Activated CD8-positive, alpha-beta memory T cell treated with anti-CD3 and anti-CD28 coated beads for 36 hours (primary cell): ENCODE results near the gene RXRA. TPM values are rescaled to one million over a fixed set of nuclear protein-coding genes. Genes with fewer than 3 reads are reported as not detected.

Experiments
- CTCF ChIA-PET: fragments of 350-600 bp; sonication (Branson Sonifier 250); formaldehyde crosslinking; loops from one replicate; lab custom pipeline; 2021; ENCODE audit warnings: antibody characterized with exemption; lab: Charles Lee
- POLR2A ChIA-PET: fragments of 350-600 bp; sonication (Branson Sonifier 250); formaldehyde crosslinking; loops from one replicate; lab custom pipeline; 2021; ENCODE audit warnings: antibody characterized with exemption; lab: Charles Lee
- total RNA-seq, 2 experiments: library from RNA; stranded (reverse); gene quantifications; one replicate each; pipeline ENCODE4 v1.2.3, GENCODE V29; 2021

The RXRA gene
- total RNA-seq, 2 experiments from 2014 or later, result 6.4 to 6.7 TPM

DNA sequence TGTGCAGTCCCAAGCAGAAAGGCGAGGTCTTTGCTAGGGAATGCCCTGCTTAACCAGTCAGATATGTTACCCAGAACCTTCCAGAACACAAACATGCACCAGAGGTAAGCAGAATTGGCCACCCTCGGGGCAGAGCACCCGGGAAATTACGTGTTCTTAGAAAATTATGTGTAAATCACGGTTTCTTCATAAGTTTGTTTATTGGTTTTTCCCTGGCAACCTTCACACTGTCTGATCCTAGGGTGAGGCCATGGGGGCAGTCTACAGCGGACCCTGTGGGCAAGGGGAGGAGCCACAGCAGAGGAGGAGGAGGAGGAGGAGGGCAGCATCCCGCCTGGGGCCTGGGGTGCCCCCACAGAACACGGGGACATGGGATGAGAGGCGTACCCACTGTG lies 31.4 kb downstream of the RXRA start:
- ChIA-PET POLR2A (no interaction called here), CTCF (no interaction called here)

DNA sequence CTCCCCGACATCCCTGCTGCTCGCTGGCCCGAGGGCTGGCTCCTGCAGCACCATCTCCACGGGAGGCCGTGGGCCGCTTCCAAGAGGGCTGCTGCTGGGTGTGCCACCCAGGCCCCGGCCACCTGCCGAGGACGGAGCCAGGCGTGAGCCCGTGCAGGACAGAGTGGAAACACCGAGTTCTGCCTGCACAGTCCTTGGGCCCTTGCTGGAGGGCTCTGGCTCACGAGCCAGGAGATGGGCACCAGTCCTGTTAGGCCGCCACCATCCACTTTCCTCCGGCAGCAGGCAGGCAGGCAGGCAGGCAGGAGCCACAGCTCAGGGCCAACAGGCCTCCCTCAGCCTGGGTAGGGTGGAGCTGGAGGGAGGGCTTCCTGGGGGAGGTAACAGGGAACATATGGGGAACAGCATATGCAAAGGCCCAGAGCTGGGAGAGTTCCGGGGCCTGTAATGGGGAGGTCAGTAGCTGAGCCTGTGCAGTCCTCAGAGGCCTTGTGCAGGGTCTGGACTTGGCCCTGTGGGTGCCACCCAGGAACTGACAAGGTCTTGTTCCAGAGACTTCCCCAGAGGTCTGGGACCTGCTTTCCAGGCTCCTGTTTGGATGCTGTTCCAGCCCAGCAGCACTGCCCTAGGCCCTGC lies 31.9 kb downstream of the RXRA start:
- POLR2A ChIA-PET, result no interaction called here
- CTCF ChIA-PET, result no interaction called here

DNA sequence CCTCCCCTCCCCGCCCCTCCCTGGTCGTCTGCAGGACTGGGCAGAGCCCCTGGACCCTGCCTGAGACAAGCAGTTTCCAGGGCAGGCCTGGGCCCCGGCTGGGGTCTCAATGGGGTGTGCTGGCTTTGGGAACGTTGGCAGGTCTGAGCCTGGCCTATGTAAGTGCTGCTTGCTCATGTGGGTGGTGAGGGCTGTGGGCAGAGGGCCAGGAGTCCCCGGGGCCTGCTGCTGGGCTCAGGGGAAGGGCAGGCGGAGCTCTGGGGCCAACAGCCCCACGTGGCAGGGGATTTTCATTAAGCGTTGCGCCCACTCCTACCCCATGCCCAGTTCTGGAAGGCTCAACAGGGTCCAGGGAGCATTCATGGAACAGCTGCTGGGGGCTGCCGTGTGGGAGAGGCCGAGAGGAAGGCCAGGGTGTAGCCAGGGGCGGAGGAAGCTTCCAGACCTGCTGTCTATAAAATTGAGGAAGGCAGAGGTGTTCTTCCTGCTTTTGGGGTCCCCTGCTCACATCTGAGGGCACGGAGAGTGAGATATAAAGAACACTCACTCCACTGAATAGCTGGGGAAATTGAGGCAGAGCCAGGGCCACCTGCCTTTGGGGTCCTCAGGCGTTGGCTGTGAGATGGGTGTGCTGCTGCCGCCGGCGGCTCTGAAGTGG lies 32.5 kb downstream of the RXRA start:
- CTCF ChIA-PET, result no interaction called here
- POLR2A ChIA-PET, result no interaction called here

DNA sequence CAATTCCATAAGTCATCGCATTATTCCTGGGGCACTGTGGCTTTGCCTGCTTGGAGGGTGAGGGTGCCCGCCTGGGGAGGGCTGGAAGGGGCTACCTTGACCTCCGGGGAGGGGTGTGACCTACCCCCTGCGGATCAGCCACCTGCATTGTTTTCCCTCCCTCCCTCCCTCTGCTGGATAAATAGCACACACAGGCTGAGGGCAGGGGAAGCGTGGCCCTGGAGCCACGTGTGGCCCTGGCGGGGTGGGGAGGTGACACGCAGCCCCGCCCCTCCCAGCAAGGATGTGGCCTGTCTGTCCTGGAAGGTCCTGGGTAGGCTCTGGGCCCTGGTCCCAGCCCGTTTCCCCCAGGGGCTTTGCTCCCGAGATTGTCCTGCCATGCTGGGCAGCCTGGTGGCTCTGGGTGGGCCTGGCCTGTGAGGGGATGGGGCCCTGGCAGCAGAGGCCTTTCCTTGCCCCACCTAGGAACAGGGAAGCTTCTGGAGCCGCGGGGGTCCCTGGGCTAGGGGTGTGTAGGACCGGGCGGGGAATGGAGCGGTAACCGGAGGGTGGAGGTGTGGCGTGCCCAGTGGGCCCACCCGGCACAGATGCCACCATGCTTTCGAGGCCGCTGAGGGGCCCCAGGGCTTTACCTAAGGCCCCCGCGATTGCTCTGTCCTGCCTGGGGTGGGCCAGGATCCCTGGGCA lies 33.4 kb downstream of the RXRA start:
- ChIA-PET CTCF (no interaction called here), POLR2A (no interaction called here)

DNA sequence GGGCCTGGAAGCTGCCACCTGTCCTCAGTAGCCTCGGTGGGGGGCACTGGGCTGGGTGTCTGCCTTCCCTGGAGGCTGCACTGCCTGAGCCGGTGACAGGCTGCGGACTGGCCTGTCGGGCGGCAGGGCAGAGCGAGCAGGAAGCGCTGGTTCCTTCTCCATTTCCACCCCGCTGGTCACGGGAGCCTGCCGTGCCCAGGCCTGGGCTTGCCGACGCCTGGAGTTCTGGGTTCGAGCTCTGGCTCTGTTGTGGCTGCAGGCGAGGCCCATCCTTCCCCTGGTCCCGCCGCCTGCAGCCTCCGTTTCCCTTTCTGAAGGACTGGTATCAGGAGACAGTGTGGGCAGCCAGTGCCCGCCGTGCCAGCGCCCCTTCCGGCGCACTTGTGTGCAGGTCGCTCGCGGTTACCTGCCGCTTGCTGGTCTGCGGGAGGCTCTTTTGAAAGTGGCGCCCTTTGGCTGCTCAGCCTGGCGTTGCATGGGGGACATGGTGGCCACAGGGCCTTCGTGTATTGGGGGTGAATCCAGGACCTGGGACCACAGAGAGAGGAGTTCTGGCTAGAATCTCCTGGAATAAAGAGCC lies 34.0 kb downstream of the RXRA start:
- ChIA-PET POLR2A (no interaction called here), CTCF (interaction anchor here (1.3 to 5.1 kb wide), 2 partner anchors 22 to 83 kb away, joined by 3 to 27 read pairs; no protein-coding TSS in a partner anchor)

DNA sequence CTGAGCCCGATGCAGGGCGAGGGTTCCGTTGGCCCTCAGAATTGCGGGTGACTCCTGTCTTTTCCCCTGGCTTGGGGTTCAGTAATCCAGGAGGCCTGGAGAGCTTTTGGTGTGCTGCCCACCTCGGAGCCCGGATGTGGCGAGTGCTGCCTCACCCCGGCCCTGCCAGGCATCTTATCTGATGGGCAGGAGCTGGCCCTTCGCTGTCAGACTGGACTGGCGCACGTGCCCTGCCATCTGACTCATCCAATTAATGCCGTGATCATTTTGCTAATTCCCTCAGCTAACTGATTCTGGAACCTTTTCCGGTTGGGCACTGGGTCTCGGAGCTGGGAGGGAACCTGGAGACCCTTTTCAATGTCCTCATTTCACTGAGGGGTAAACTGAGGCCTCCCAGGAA lies 34.6 kb downstream of the RXRA start:
- CTCF ChIA-PET, result interaction anchor here (1.0 to 5.1 kb wide), 4 partner anchors 14 to 82 kb away, joined by 3 to 27 read pairs (median 3); no protein-coding TSS in a partner anchor
- POLR2A ChIA-PET, result no interaction called here

DNA sequence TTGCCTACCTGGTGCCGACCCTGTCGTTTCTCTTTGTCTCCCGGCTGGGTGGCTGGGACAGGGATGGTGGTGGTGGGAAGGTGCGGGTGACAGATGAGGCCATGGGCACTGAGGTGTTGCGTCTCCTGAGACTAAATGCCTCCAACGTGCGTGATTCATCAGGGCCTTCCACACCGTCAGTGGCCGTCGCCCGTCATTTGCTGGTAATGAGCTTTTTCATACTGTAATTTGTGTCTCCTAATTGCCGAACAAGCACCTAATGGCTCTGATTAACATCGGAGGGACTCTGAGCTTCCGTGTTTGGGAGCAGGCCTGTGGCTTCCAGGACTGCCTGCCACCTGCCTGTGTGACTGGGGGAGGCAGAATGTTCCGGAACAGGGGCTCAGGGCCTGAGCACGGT lies 35.2 kb downstream of the RXRA start:
- CTCF ChIA-PET, result interaction anchor here (1.0 to 5.1 kb wide), 4 partner anchors 15 to 81 kb away, joined by 3 to 27 read pairs (median 3); no protein-coding TSS in a partner anchor
- POLR2A ChIA-PET, result no interaction called here

DNA sequence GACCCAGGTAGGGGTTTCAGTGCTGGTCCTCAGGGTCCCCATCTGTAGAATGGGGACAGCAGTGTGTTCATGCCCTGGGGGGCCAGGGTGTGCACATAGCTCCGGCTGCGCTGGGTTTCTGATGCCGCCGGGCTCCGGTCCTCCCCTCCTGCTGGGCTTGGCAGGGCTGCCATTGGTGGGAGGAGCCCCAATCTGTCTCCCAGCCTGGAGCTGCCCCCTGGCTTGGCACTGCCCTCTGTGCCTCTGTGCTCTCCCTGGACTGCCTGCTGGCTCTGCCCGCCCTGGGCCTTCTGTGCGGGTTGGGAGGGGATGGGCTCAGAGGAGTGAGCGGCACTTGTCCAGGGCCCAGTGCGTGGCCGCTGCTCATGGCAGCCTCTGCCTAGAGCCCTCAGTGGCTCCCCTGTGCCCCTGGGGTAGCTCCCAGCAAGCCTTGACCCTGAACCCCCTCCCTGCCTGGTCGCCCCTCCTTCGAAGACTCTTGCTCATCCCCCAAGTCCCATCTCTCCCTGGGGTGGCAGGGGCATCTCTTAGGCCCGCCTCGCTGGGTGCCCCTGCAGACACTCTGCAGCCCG lies 35.7 kb downstream of the RXRA start:
- CTCF ChIA-PET, result interaction anchor here (1.0 to 5.1 kb wide), 4 partner anchors 15 to 81 kb away, joined by 3 to 27 read pairs (median 3); no protein-coding TSS in a partner anchor
- POLR2A ChIA-PET, result no interaction called here

DNA sequence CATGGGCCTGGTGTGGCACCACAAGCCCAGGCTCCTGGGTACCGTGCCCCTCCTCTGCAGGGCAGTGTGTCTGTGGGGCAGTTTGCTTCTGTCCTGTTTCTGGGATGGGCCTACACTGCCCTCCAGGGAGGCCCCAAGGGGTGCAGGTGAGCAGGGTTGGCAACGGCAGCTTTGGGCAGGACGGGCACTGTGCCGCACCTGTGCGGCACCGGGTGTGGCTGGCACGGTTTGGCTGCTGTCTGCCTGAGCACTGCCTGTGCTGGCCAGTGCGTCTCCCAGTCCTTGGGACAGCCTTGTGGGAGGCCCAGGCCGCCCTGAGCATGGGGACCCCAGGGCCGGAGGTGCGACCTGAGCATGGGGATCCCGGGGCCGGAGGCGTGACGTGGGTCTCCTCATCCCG lies 37.2 kb downstream of the RXRA start:
- ChIA-PET CTCF (interaction anchor here (0.9 to 5.1 kb wide), 2 partner anchors 46 to 79 kb away, joined by 3 to 27 read pairs; no protein-coding TSS in a partner anchor), POLR2A (no interaction called here)

DNA sequence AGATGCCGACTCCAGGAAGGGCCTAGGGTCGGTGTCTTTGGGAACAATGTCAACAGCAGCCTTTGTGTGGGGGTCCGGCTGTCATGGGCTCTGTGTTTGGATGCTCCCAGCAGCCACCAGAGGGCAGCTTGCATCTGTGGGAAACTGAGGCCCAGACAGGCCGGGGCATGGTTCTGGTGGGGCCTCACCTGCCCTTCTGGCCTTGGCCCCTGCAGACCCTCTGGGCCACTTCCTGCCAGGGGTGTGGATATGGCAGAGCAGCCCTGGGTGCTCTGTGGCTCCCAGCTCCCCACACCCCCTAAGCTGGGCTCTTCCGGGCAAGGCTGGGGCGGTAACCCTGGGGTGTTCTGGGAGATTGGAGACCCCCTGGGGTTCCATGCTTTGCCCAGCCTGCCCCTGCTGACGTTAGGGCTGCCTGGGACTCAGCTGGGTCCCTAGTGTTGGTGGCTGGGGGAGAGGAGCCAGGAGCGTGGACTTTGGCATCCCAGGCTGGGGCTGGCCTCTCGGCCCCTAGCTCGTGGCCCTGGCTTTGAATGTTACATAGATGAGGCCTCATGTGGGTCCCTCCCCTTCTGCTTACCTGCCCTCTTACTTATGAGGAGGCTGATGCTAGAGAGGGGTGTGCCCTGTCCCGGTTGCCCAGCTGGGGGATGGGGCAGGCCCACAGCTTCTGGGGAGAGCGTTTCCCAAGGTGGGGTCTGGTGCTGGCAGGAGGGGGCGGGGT lies 38.3 kb downstream of the RXRA start:
- ChIA-PET CTCF (interaction anchor here (0.9 to 5.1 kb wide), 7 partner anchors 14 to 85 kb away, joined by 3 to 27 read pairs (median 3); no protein-coding TSS in a partner anchor), POLR2A (interaction anchor here (1.3 kb wide), 1 partner anchor 78 kb away, joined by 5 read pairs; no protein-coding TSS in a partner anchor)

DNA sequence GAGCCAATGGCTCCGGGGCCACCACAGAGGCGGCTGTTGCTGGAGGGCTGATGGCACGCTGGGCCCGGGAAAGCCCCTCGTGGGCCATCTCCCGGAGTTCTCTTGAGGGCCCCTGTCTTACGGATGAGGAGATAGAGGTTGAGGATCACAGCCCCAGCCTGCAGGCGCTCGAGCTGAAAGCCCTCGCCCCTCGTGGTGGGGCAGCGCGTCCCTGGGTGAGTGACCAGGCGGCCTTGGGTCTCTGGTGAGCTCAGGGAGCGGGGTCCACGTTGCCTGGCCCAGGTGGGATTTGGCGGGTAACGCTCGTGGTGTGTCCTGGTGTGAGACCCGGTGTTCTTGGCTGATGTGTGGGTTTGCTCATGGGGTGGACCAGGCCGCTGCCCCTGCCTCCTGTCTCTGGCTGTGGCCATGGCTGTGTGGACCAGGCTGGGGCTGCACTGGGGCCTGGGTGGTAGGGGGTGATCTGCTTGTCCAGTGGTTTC lies 38.9 kb downstream of the RXRA start:
- POLR2A ChIA-PET, result interaction anchor here (1.3 kb wide), 1 partner anchor 77 kb away, joined by 5 read pairs; no protein-coding TSS in a partner anchor
- CTCF ChIA-PET, result interaction anchor here (1.0 to 5.1 kb wide), 6 partner anchors 14 to 84 kb away, joined by 3 to 27 read pairs (median 3); no protein-coding TSS in a partner anchor

DNA sequence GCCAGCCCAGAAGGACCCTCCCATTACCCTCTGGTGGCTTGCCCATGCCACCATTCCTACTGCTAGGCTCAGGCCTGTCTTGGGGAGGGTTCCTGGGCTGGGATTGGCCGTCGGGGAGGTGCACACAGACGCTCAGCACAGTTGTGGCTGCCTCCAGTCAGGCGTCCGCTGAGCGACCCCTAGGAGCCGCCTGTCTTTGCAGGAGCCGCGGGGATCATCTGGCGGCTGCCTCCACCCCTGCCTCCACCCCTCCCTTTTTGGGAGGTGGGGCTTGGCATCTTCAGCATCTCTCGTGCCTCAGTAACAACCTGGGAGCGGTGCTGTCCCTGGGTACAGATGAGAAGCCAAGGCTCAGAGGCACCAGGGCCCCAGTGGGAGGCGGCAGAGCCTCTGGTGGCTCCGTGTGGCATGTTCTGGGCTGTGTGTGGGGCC lies 39.6 kb downstream of the RXRA start:
- POLR2A ChIA-PET, result no interaction called here
- CTCF ChIA-PET, result interaction anchor here (1.0 to 5.1 kb wide), 2 partner anchors 77 to 78 kb away, joined by 3 to 27 read pairs; no protein-coding TSS in a partner anchor

DNA sequence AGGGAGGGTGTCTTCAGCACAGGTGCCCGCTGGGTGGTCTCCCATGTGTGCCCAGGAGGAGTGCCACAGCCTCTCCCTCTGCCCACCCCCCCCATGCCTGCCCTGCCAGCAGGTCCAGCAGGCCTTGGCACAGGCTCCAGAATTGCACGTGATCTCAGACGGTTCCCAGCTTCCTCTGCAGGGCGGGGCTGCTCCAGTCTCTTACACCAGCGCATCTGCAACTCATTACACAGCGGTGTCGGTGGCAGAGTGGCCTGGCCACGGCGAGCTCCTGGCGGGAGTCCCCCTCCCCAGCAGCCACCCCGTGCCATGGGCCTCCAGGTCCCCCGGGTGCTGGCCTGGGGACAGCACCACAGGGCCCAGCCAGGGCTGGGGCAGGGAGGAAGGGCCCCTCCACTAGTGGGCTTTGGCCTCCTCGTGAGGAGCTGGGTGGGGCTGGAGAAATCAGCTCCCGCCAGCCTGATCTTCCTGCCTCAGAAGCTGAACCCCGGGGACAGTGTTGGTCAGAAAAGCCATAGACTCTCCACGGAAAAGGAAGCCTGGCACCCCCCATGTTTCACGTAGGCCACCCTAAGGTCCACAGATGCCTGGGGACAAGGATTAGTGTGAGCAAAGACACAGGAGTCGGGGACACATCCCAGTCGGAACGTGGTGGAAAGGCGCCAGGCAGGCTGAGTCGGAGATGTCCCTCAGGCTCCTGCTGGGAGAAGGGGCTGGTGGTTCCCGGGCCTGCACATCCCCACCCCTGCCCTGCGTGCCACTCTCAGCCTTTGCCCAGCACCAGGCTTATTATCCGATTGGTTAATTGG lies 40.2 kb downstream of the RXRA start:
- POLR2A ChIA-PET, result no interaction called here
- CTCF ChIA-PET, result interaction anchor here (1.0 kb wide), 1 partner anchor 77 kb away, joined by 3 read pairs; no protein-coding TSS in a partner anchor

DNA sequence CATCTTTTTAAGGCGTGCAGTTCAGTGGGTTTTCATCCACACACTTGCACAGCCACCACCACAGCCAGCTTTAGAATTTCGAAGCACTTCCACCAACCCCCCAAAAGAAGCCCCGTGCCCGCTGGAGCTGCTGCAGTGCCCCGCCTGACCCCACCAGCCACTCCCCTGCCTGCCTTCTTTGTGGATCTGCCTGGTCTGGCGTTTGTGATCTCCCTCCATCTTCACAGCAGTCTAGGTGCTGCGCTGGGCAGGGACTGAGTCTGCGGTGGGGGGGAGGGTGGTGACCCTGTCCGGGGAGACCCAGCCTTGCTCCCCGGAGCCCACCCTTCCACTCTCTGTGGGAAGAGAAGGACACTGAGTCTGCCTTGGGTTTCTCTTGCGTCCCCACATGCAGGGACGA lies 40.8 kb downstream of the RXRA start:
- POLR2A ChIA-PET, result no interaction called here
- CTCF ChIA-PET, result interaction anchor here (1.7 kb wide), 1 partner anchor 76 kb away, joined by 4 read pairs; no protein-coding TSS in a partner anchor

DNA sequence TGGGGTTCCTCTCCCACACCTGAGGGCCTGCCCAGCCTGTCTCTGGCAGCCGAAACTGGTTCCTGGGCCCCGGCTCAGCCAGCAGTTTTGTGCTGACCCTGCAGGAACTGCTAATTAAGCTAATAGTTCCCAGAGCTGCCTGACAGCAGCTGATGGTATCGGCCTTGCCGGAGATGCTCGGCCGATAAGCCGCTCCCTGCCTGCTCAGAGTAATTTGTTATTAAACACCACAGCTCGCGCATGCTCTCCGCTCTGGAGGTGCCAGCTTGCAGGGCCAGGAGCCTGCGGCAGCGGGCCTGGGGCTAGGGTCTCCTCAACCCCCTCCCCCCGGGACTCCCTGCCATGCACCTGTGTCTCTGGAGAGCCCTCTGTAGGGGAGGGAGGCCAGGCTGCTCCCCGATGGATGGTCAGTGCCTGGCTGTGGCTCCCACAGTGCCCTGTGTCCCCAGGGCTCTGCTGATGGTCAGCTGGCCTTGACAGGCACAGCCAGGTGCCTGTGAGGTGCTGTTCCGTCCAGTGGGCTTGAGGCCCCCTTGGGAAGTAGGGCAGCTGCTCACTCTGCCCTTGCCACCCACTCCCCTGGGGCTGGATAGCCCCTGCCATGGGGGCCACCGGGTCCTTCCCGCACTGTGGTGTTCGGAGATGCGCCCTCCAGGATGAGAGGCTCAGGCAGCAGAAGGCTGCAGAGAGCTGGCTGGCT lies 41.7 kb downstream of the RXRA start:
- POLR2A ChIA-PET, result no interaction called here
- CTCF ChIA-PET, result interaction anchor here (1.7 kb wide), 1 partner anchor 75 kb away, joined by 4 read pairs; no protein-coding TSS in a partner anchor

DNA sequence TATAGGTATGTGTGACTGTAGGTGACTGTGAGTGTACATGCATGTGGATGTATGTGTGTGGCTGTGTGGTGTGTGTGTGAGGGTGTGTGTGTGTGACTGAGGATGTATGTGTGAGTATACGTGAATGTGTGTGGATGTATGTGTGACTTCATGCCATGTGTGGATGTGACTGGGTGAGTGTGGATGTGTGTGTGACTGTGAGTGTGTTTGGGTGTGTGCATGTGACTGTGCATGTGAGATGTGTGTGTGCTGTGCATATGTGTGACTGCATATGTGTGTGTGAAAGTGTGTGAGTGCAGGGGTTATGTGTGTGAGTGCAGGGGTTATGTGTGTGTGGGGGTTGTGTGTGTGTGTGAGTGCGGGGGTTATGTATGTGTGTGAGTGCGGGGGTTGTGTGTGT lies 42.3 kb downstream of the RXRA start:
- CTCF ChIA-PET, result interaction anchor here (1.7 kb wide), 1 partner anchor 74 kb away, joined by 4 read pairs; no protein-coding TSS in a partner anchor
- POLR2A ChIA-PET, result no interaction called here
